PC-3 (cell line): ENCODE measurements around the gene PLD4.

Source experiments
- CTCF ChIP-seq: fragments of 300-600 bp; sonication (generic); conservative IDR thresholded peaks from 2 replicates; pipeline ENCODE4 v1.5.1; 2017; ENCODE audit warnings: antibody characterized with exemption, low read depth, mild to moderate bottlenecking, low read length
- EZH2phosphoT487 ChIP-seq: fragments of 300-600 bp; sonication (generic); IDR thresholded peaks from 2 replicates; pipeline ENCODE4 v1.6.1; 2018; ENCODE audit warnings: mild to moderate bottlenecking, antibody characterized with exemption, low read length, borderline replicate concordance

- TF ChIP-seq CTCF = no peak
- TF ChIP-seq EZH2phosphoT487 = no peak
Measured at GRCh38 chr14:104928391-104929133, 3.9 kb downstream of the PLD4 start.
